Choroid plexus epithelial cell (primary cell): ENCODE data around the gene CEP131.

Source experiments
- DNase-seq: peaks from one replicate; pipeline ENCODE4 v3.0.0-alpha.2; 2010; ENCODE audit warnings: low read depth
- H3K4me3 ChIP-seq: 2 replicates; pipeline ENCODE4 v1.5.1; 2011; ENCODE audit warnings: low read depth, mild to moderate bottlenecking, control low read depth, low read length, moderate library complexity
- TF ChIP-seq, protein P1 (sequence below): conservative IDR thresholded peaks from 2 replicates; pipeline ENCODE4 v1.5.1; 2011; ENCODE audit warnings: low read depth, mild to moderate bottlenecking, control low read depth, inconsistent platforms, low read length, moderate library complexity

CEP131 gene

GRCh38 chr17:81238815-81239713, 16.3 kb upstream of the CEP131 start, which contains the start of the genes NDUFAF8 and TEPSIN:
TSS of gene NDUFAF8 (plus strand) at chr17:81239318. CDS start at chr17:81239364, 46 bp downstream.
TSS of gene TEPSIN (minus strand) at chr17:81239055. CDS start at chr17:81239033, 22 bp downstream.
- peak within 1 kb of the TSS; percentile 90 for H3K4me3 ChIP-seq
- DNase-seq: peak; percentile 100
- TF ChIP-seq, protein P1, sequence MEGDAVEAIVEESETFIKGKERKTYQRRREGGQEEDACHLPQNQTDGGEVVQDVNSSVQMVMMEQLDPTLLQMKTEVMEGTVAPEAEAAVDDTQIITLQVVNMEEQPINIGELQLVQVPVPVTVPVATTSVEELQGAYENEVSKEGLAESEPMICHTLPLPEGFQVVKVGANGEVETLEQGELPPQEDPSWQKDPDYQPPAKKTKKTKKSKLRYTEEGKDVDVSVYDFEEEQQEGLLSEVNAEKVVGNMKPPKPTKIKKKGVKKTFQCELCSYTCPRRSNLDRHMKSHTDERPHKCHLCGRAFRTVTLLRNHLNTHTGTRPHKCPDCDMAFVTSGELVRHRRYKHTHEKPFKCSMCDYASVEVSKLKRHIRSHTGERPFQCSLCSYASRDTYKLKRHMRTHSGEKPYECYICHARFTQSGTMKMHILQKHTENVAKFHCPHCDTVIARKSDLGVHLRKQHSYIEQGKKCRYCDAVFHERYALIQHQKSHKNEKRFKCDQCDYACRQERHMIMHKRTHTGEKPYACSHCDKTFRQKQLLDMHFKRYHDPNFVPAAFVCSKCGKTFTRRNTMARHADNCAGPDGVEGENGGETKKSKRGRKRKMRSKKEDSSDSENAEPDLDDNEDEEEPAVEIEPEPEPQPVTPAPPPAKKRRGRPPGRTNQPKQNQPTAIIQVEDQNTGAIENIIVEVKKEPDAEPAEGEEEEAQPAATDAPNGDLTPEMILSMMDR: no peak

GRCh38 chr17:81238490-81238814, 15.7 kb upstream of the CEP131 start:
- TF ChIP-seq, protein P1: no peak
- DNase-seq: no peak
- H3K4me3 ChIP-seq: peak overlapping the region; percentile 90

GRCh38 chr17:81237591-81238489, 15.1 kb upstream of the CEP131 start:
- TF ChIP-seq, protein P1: no peak
- peak overlapping the region; percentile 90 for H3K4me3 ChIP-seq
- DNase-seq: no peak

DNA sequence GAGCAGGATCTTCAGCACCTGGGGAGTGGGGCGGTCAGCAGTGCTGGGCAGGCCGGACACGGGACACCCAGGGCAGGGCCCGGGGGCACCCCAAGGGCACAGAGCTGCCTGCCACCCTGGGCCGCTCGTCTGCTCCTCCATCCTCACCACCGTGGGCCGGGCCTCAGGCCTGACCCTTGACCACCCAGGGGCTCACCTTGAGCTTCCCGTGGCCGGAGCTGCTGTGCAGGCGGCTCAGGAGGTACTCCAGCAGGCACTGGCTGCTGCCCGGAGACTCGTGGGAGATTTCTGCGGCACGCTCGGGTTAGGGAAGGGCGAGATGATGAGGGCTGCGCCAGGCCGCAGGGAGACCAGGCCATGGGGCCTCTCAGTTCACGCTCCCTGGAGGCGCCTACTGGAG, 14.0 kb upstream of the CEP131 start:
- no peak for DNase-seq
- H3K4me3 ChIP-seq: no peak overlapping the region
- TF ChIP-seq, protein P1: no peak

DNA sequence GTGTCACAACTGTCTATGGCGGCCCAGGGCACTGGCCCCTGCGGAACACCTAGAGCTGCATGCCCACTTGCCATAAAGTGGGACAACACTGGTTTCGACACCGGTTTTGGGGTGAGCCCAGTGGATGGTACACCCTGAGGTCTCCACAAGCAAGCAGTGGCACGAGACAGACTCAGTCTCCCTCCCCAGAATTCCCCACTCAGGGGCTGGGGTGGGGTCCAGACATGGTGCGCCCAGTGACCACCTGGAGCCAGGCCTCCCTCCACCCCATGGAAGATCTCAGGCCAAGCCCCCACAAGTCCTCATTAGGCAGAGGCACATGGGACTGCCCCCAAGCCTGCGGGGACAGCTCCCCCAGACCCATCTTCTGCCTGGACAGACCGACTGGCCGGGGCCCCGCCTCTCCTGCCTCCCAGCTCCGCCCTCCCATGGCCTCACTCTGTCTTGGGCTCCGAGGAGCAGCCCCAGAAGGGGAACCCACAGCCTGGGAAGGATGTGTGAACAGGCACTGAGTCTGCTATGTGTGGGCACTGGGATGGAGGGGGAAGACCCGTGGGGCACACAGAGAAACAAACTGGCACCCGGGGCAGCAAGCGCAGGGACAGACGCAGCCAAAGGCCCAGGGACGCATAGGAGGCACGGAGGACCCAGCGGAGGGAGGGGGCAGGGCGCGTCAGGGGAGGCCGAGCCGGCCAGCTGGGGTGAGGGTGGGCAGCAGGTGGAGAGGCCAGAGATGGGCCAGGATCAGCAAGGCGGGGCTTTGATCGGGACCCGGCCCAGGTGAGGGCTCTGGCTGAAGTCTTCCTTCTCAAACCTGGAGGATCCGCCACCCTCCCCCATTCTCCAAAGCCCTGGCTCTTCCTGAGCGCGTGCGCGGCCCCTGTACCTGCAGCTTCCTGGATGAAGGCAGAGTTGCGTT, 13.3 kb upstream of the CEP131 start:
- no peak for DNase-seq
- no peak overlapping the region for H3K4me3 ChIP-seq
- TF ChIP-seq, protein P1: no peak
